Testis (tissue), 2 donors: ENCODE measurements around the gene AMBRA1.

Experiments used
- POLR2A ChIP-seq: fragments of 450-650 bp; IDR thresholded peaks from one replicate; pipeline ENCODE4 v1.6.1; 2017; ENCODE audit warnings: antibody characterized with exemption, mild to moderate bottlenecking, moderate library complexity
- TF ChIP-seq, protein P1 (sequence below), 3 experiments: fragments of 450-650 bp in 2 of 3; fragments of 200-600 bp in 1 of 3; sonication (generic) in 1 of 3; IDR thresholded peaks; one replicate each; pipeline ENCODE4 v1.5.1; 2016 to 2019; ENCODE audit warnings: antibody characterized with exemption in 3 of 3, mild to moderate bottlenecking in 2 of 3, moderate library complexity in 1 of 3

DNA sequence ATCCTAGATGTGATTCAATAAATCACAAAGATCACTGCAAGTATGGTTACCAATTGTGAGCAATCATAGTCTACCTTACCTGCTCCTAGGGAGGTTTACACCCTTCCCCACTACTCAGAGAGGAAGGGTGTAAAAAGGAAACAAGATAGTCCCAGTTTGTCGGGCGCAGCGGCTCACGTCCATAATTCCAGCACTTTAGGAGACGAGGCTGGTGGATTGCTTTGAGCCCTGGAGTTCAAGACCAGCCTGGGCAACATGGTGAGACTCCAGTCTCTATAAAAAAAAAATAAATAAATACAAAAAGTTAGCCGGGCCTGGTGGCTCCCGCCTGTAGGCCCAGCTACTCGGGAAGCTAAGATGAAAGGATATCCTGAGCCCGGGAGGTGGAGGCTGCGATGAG is 962 bp upstream of the AMBRA1 start:
- TF ChIP-seq, protein P1, sequence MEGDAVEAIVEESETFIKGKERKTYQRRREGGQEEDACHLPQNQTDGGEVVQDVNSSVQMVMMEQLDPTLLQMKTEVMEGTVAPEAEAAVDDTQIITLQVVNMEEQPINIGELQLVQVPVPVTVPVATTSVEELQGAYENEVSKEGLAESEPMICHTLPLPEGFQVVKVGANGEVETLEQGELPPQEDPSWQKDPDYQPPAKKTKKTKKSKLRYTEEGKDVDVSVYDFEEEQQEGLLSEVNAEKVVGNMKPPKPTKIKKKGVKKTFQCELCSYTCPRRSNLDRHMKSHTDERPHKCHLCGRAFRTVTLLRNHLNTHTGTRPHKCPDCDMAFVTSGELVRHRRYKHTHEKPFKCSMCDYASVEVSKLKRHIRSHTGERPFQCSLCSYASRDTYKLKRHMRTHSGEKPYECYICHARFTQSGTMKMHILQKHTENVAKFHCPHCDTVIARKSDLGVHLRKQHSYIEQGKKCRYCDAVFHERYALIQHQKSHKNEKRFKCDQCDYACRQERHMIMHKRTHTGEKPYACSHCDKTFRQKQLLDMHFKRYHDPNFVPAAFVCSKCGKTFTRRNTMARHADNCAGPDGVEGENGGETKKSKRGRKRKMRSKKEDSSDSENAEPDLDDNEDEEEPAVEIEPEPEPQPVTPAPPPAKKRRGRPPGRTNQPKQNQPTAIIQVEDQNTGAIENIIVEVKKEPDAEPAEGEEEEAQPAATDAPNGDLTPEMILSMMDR (IDR thresholded peaks at IDR 0.05) = no peak
- no peak for TF ChIP-seq POLR2A
